ENCODE measurements around the gene DCUN1D3.
"Not testable (repeated sequence)": the region's sequence is repeated elsewhere in the genome, so short reads cannot be mapped to it uniquely, and the experiment has no call there.

The DCUN1D3 gene

GRCh38 chr16:20887207-20887606 lies 13.0 kb downstream of the DCUN1D3 start:
- DNase-seq (ENCODE audit: low spot score): no peak

DNA sequence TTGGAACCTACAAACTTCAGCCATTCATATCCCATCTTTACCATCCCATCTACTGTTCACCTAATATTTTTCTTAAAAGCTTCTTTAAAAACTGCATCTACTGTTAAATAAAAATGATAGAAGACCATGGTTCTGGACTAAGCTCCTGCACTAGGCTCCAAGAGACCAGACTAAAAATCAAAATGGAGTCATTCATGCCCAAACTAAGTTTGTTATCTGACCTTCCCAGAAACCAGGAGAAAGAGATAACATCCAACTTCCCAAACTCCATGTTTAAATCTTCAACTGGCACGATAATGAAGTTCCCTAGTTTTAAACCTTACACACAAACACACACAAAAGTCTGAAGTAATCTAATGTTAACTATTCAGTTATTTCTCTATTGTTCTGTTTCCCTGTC lies 13.8 kb downstream of the DCUN1D3 start:
- DNase-seq (ENCODE audit: low spot score): no peak

DNA sequence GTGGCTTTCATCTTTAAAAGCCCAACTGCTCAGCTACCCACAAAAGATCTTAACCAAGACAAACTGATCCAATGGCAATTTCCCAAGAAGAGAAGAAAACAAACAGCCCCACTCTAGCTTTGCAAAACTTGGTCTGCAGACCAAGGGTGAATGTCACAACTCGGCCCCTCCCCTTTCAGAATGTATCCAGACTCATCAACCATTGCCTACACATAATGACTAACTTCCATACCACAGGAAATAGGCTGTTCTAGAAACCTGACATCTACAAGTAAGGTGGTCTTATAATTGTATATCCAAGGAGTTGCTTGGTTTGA lies 16.0 kb downstream of the DCUN1D3 start:
- no peak for DNase-seq (ENCODE audit: low spot score)

DNA sequence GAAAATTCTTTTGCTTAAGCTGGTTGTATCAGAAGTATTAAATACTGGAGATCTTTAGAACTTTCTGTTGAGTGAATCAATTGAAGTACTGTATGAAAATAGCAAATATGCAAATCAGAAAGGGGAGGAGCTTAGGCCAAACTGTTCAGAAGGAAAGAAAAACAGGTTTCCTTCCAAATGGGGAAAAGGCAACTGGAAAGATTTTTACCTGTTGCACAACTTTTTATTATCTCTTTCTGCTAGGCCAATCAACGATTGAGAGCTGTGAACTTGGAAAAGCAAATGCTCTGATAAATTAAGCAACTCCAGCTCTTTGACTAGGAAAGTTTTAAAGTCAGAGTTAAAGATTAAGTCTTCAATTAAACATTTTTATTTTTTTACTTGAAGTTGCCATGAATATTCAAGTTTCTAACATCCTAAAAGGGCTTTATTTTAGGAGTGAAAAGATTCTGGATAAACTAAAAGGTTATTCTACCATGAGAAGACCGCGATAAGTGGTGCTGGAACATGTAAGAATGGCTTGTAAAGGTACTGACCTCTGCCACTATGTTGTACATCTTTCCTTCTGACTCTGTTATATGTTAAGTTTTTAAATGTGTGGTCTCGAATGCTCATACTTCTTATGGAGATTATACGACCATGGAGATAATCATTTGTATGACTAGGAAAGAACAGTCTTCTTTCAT lies 16.5 kb downstream of the DCUN1D3 start:
- no peak for DNase-seq (ENCODE audit: low spot score)

GRCh38 chr16:20881503-20881878 lies 18.7 kb downstream of the DCUN1D3 start:
- no peak for DNase-seq (ENCODE audit: low spot score)

DNA sequence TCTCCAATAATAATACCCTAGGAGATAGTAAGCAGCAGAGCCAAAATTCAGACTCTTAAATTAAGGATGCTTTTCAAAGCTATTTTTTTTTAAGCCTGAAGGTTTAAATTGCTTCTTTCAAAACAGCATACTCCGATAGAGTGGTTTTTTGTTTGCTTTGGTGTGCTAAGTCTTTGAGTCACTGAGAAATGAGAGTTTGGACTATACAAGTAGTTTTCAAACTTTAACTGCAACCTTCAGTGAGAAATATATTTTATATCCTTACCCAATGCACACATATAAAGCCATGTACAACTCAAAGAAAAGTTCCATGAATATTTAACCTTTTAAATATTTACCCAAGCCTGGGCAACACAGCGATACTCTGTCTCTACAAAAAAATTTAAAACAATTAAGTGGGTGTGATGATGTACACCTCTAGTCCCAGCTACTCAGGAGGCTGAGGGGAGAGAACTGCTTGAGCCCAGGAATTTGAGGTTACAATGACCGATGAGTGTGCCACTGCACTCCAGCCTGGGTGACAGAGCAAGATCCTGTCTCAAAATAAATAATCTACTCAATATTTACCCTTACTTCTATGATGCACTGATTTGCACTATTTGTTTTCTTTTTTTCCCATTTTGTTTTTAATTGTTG lies 19.2 kb downstream of the DCUN1D3 start:
- DNase-seq (ENCODE audit: low spot score): no peak

DNA sequence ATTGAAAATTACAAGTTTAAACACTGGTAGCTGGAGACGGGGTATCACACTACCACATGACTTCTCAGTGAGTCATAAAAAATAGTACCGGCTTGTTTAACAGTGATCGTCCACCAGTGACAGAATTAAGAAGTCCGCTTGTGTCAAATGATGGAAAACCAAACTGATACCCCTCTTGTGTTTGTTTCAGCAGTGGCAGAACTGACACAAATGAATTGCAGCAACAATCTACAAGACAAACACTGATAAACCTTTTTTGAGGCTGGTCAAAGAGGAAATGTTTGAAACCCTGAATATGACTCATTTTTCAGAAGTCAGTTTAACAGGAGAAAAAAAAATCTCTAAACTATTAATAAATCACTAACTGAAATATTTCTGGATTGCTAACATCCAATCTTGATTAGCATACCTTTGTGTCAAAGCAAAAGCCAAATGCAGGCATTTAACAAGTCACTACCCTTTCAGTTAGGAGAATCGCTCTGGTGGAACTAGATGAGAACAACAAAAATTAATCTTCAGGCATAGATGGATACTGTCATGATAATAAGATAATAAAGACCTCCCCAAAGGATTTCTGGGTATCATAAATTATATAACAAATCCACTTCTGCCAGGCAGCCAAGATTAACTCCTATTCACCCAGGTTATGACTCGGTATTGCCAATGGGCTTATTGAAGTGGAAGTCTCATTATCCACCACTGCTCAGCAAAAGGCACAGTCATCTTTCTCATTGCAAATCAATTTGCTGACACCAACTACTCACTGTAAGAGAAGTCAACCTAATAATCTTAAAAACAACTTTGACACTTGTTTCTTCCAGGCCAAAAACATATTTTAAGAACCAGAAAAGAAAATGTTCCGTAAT lies 20.8 kb downstream of the DCUN1D3 start:
- DNase-seq (ENCODE audit: low spot score): no peak

- DNase-seq (ENCODE audit: low spot score): no peak
Measured at GRCh38 chr16:20878682-20879147, 21.4 kb downstream of the DCUN1D3 start.

DNA sequence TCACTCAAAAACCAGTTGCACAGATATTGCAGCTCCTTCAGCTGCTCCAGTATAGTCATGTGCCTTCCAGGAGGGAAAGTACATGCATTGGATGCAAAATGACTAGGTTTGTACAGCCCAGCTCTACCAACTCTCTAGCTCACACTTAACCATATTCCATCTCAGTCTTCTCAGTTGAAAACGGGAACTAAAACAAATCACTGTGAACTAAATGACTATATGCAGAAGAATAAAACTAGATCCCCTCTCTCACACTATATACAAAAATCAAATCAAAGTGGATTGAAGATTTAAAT lies 24.9 kb downstream of the DCUN1D3 start:
- no peak for DNase-seq (ENCODE audit: low spot score)

- DNase-seq (ENCODE audit: low spot score): no peak
Measured at GRCh38 chr16:20874088-20874581, 26.0 kb downstream of the DCUN1D3 start.

DNA sequence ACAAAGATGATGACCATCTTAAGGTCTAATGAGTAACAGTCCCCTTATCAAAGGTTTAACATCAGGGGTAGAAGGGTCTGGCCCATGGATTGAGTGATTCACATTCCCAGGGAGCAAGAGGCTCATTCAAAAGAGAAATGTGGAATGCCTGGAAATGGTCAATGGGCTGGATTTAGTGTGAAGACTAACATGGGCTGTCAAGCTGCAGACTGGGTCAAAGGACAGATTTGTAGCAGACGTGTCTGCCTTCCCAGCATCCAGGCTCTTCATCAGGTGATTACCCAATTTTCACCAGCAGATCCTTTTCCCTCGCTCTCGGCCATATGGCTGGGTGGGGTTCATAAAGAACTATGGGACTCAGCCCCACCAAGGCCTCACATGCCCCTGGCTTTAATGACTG lies 26.8 kb downstream of the DCUN1D3 start:
- DNase-seq (ENCODE audit: low spot score): no peak

- no peak for DNase-seq (ENCODE audit: low spot score)
Measured at GRCh38 chr16:20871941-20872815, 28.0 kb downstream of the DCUN1D3 start.

DNA sequence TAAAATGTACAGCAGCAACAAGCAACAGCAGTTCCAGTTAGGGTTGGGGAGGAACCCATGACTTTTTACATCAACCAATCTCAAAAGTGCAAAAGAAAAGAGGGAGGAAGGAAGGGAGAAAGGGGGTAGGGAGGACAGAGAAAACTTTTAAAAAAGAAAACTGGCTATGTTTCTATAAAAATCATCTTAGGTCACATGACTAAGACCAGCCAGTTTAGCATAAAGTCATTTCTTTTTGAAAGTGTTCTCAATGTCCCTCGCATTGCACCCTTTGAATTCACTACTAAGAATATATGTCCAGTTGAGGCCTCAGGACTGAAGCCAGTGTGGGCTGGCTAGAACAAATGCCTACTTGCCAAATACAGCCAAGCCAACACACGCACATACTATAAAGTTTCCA lies 28.9 kb downstream of the DCUN1D3 start:
- no peak for DNase-seq (ENCODE audit: low spot score)

DNA sequence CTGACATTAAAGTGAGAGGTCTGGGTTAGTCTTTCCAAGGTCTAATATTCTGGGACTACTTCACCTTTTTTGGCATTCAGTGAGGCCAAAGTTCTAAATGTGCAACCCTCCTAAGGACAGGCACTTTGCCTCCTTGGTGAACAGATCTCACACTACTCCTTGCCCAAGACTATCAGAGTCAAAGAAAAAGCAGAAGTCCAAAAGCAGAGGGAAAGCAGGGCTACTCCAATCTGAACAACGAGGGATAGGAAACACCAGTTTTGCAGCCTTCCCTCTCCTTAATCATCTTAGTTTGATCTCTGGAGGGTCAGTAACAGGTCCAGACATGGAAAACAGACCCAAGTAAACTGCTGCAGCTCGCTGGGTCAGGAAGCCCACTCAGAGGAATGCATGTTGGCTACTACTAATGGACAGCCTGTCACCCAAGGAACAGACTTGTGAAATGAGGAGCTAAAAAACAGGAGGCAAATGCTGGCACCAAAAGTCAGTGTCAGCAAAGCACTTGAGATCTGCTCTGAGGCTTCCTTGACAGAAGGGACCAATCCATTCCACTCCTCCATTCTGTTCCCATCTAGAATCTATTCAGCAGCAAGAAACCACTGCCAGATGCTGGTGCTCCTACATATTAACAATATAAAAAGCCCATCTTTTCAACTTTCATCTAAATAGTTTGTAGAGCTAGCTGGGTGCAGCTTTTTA lies 29.9 kb downstream of the DCUN1D3 start:
- no peak for DNase-seq (ENCODE audit: low spot score)

DNA sequence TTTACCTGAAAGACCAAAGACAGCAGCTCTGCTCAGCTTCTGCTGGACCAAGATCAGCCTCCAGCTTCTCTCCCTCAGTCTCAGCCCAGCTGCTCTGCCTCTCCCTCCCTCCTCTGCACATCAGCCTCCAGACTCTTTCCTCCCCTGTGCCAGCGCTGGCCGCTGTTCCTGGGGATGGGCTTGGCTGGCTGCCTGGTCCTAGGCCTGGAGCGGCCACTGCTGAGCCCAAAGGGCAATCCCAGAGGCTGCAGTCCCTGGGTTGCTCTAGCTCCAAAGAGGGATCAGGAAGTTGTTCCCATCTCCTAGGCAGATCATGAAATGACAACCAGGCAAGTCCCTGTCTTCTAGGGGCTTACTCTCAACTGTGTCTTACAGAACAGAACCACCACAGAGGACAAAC lies 31.3 kb downstream of the DCUN1D3 start:
- DNase-seq (ENCODE audit: low spot score): no peak

DNA sequence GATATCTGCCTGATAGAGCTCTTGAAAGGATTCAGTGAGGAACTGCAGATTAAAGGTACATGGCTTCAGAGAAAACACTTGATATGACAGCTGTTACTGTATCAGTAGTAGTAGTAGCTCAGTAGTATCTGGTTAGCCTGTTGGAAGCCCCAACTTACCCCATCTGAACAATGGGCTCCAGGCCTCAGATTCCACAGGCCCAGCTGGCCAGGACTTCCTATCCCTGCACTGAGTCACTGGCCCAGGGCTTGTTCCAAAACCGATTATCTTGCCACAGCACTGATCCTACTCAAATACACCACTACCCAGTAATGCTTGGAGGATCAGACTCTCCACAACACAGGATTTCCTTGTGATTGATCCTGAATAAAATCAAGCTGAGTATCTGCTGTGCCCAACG lies 32.6 kb downstream of the DCUN1D3 start:
- DNase-seq (ENCODE audit: low spot score): no peak

- no peak for DNase-seq (ENCODE audit: low spot score)
Measured at GRCh38 chr16:20866801-20867200, 33.4 kb downstream of the DCUN1D3 start.

DNA sequence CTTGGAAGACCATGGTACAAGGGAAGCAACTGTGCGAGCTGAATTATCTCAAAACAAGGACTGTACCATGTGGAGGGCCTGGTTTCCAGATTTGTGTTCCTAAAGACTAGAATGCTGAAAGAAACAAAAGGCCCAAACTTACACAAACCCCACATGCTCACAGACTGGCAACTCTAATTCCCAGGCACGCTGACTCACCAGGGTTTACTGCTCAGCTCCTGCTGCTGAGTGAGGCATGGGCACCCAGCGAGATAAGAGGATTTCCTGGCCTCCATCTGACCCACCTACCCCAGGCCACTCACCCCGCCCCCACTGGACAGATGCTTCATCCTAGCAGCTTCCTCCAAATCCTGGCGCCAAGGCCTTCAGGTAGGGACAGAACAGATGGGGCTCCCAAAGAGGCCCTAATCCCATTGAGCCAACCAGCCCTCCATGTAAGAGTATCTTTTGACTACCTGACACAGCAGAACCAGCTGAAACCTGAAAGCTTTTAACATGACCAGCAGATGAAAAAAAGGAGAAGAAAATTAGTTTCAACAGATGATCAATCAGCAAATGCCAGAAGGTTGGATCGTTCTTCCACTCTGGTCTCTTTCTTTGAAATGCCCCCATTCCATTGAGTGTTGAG lies 33.9 kb downstream of the DCUN1D3 start:
- DNase-seq (ENCODE audit: low spot score): no peak

DNA sequence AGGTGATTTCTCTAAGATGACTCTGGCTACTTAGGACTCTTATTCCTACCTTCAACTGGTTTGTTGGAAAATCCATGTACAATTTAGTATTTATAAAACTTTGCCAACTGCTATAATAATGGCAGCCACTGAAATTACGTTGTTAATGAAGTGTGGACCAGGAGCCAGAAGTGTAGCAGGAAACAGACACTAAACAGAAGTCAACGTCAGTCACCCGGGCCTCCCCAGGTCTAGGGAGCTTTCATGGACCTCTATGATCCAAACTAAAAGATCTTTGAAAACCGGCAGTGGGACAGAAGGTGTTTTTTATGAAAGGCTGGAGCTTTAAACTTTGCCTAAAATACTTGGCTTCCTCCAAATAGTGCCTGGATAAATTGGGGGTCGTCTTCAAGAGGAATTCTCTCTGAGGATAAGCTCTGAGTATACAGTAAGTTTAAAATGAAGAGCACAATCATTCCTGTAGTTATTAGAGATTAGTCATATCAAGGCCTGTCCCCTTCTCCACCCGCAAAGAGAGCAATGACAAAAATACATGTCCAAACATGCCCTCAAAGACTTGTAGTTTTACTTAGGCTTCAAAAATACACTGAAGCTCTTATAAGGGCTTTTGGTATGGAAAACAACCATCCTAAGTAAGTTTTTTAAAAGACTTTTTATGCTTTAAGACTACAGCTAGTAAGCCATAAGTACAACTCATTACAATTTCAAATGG lies 34.6 kb downstream of the DCUN1D3 start:
- DNase-seq (ENCODE audit: low spot score): no peak

DNA sequence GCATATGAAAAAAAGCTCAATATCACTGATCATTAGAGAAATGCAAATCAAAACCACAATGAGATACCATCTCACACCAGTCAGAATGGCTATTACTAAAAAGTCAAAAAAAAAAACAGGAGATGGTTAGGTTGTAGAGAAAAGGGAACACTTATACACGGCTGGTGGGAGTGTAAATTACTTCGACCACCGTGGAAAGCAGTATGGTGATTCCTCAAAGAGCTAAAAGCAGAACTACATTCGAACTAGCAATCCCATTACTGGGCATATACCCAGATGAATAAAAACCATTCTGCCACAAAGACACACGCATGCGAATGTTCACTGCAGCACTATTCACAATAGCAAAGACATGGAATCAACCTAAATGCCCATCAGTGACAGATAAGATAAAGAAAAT lies 35.8 kb downstream of the DCUN1D3 start:
- not testable (repeated sequence) for DNase-seq (ENCODE audit: low spot score)

Data from CD4-positive, alpha-beta T cell treated with Interleukin-6 at 100 ng/mL for 8 hours (primary cell).